HCT116 (cell line): Measurements from ENCODE around the gene TBR1. TPM values are rescaled to one million over a fixed set of nuclear protein-coding genes. Genes with fewer than 3 reads are reported as not detected.

ENCODE experiments used
- ATAC-seq: fragments of 200-7000 bp; cut with Tn5 transposase; 2 replicates; pipeline ENCODE4 v1.9.1; 2020; ENCODE audit warnings: mild to moderate bottlenecking, moderate library complexity
- BruUV-seq: library from RNA; stranded (reverse); fragments of 400-500 nt; replicated peaks from 2 replicates; lab custom pipeline; 2021; lab: Mats Ljungman, UMichigan
- CTCF ChIA-PET: fragments of 300-600 bp; sonication (Branson Sonifier 250); formaldehyde crosslinking; loops from one replicate; lab custom pipeline; 2021; ENCODE audit warnings: antibody characterized with exemption; lab: Charles Lee
- POLR2A ChIA-PET: fragments of 300-600, 350-600 bp; sonication (Branson Sonifier 250); formaldehyde crosslinking; loops from one replicate; lab custom pipeline; 2021; ENCODE audit warnings: antibody characterized with exemption; lab: Charles Lee
- RAD21 ChIA-PET, 2 experiments: fragments of 300-600 bp; sonication (Branson Sonifier 250); formaldehyde crosslinking; loops; one replicate each; lab custom pipeline; 2023; ENCODE audit warnings: low total read pairs in 2 of 2; ENCODE audit not compliant: uncharacterized antibody in 2 of 2, unreplicated experiment in 2 of 2, low non-redundant PET in 1 of 2; lab: Charles Lee
- DNase-seq: peaks from one replicate; pipeline ENCODE4 v3.0.0-alpha.2; 2010; ENCODE audit warnings: low read depth, low spot score
- H2AFZ ChIP-seq: fragments of 200-600 bp; shearing (Covaris generic), sonication (generic); 2 replicates; pipeline ENCODE4 v1.6.1; 2017; ENCODE audit warnings: low read depth, mixed run types, mixed read lengths, antibody characterized with exemption, low read length; ENCODE audit not compliant: poor library complexity, severe bottlenecking
- H3K27ac ChIP-seq: 2 replicates; pipeline ENCODE4 v1.5.1; 2012; ENCODE audit warnings: low read depth, low read length
- H3K27me3 ChIP-seq: fragments of 200-600 bp; sonication (generic); 2 replicates; pipeline ENCODE4 v1.6.1; 2016; ENCODE audit warnings: mixed run types, low read length, mixed read lengths; ENCODE audit not compliant: insufficient read depth
- H3K36me3 ChIP-seq, 2 experiments: fragments of 200-500 bp in 1 of 2; fragments of 200-600 bp in 1 of 2; sonication (Bioruptor generic) in 1 of 2; sonication (generic) in 1 of 2; 2 replicates each; pipeline versions ENCODE4 v1.5.1 to v1.6.1; 2014 to 2016; ENCODE audit warnings: low read length in 2 of 2, inconsistent platforms in 1 of 2, mixed read lengths in 1 of 2, mixed run types in 1 of 2; ENCODE audit not compliant: insufficient read depth in 2 of 2, control insufficient read depth in 1 of 2
- H3K4me1 ChIP-seq, 2 experiments: fragments of 200-600 bp in 1 of 2; sonication (generic) in 1 of 2; 2 replicates each; pipeline versions ENCODE4 v1.5.1 to v1.6.1; 2012 to 2017; ENCODE audit warnings: low read length in 2 of 2, inconsistent platforms in 1 of 2, mild to moderate bottlenecking in 1 of 2, mixed read lengths in 1 of 2, mixed run types in 1 of 2, moderate library complexity in 1 of 2; ENCODE audit not compliant: insufficient read depth in 2 of 2, control insufficient read depth in 1 of 2
- H3K4me2 ChIP-seq: fragments of 200-600 bp; sonication (generic); 2 replicates; pipeline ENCODE4 v1.6.1; 2017; ENCODE audit warnings: mixed run types, low read length, mixed read lengths
- H3K4me3 ChIP-seq, 2 experiments: fragments of 200-600 bp in 1 of 2; sonication (generic) in 1 of 2; replicated peaks in 1 of 2; 2 replicates each; pipeline ENCODE4 v1.5.1; 2011 to 2016; ENCODE audit warnings: low read length in 2 of 2, control low read depth in 1 of 2, low read depth in 1 of 2, mild to moderate bottlenecking in 1 of 2, mixed read lengths in 1 of 2, mixed run types in 1 of 2
- H3K79me2 ChIP-seq: fragments of 200-600 bp; sonication (generic); 2 replicates; pipeline ENCODE4 v1.6.1; 2017; ENCODE audit warnings: mild to moderate bottlenecking, mixed run types, low read length, moderate library complexity, mixed read lengths; ENCODE audit not compliant: insufficient read depth
- H3K9ac ChIP-seq: fragments of 200-600 bp; sonication (generic); 2 replicates; pipeline ENCODE4 v1.6.1; 2016; ENCODE audit warnings: low read length, mixed read lengths
- H3K9me2 ChIP-seq: fragments of 200-600 bp; sonication (generic), shearing (Covaris generic); 2 replicates; pipeline ENCODE4 v1.6.1; 2017; ENCODE audit warnings: mixed run types, mild to moderate bottlenecking, moderate library complexity; ENCODE audit not compliant: insufficient read depth
- H3K9me3 ChIP-seq, 2 experiments: fragments of 200-500 bp in 1 of 2; fragments of 200-600 bp in 1 of 2; sonication (Bioruptor generic) in 1 of 2; sonication (generic) in 1 of 2; 2 replicates each; pipeline ENCODE4 v1.6.1; 2014 to 2017; ENCODE audit warnings: low read length in 2 of 2, mixed read lengths in 2 of 2, inconsistent platforms in 1 of 2, low read depth in 1 of 2, mild to moderate bottlenecking in 1 of 2, mixed run types in 1 of 2, moderate library complexity in 1 of 2; ENCODE audit not compliant: control insufficient read depth in 1 of 2, insufficient read depth in 1 of 2
- H4K20me1 ChIP-seq: fragments of 200-600 bp; sonication (generic), shearing (Covaris generic); 2 replicates; pipeline ENCODE4 v1.6.1; 2017; ENCODE audit warnings: mixed run types, mild to moderate bottlenecking, moderate library complexity; ENCODE audit not compliant: insufficient read depth
- ATF3 ChIP-seq: IDR thresholded peaks from 2 replicates; pipeline ENCODE4 v1.6.1; 2012
- CBX3 ChIP-seq: IDR thresholded peaks from 2 replicates; pipeline ENCODE4 v1.6.1; 2012; ENCODE audit warnings: low read depth
- CEBPB ChIP-seq: IDR thresholded peaks from 2 replicates; pipeline ENCODE4 v1.6.1; 2012; ENCODE audit warnings: low read depth
- EGR1 ChIP-seq: IDR thresholded peaks from 2 replicates; pipeline ENCODE4 v1.6.1; 2012; ENCODE audit warnings: low read depth
- ELF1 ChIP-seq: IDR thresholded peaks from 2 replicates; pipeline ENCODE4 v1.6.1; 2012; ENCODE audit warnings: low read depth, borderline replicate concordance
- EZH2 ChIP-seq: fragments of 200-600 bp; sonication (generic); IDR thresholded peaks from 2 replicates; pipeline ENCODE4 v1.6.1; 2017; ENCODE audit warnings: antibody characterized with exemption, mixed run types
- EZH2phosphoT487 ChIP-seq: fragments of 200-600 bp; IDR thresholded peaks from 2 replicates; pipeline ENCODE4 v1.6.1; 2018; ENCODE audit warnings: antibody characterized with exemption, borderline replicate concordance
- FOSL1 ChIP-seq: IDR thresholded peaks from 2 replicates; pipeline ENCODE4 v1.6.1; 2012; ENCODE audit warnings: low read depth
- JUND ChIP-seq: IDR thresholded peaks from 2 replicates; pipeline ENCODE4 v1.6.1; 2012
- MAX ChIP-seq: IDR thresholded peaks from 2 replicates; pipeline ENCODE4 v1.6.1; 2012
- POLR2AphosphoS5 ChIP-seq: IDR thresholded peaks from 2 replicates; pipeline ENCODE4 v1.6.1; 2011; ENCODE audit warnings: mild to moderate bottlenecking, low read depth, low read length, moderate library complexity
- RAD21 ChIP-seq: IDR thresholded peaks from 2 replicates; pipeline ENCODE4 v1.6.1; 2012; ENCODE audit warnings: low read depth, mild to moderate bottlenecking
- REST ChIP-seq: IDR thresholded peaks from 2 replicates; pipeline ENCODE4 v1.6.1; 2012; ENCODE audit warnings: low read depth
- SIN3A ChIP-seq: IDR thresholded peaks from 2 replicates; pipeline ENCODE4 v1.6.1; 2012; ENCODE audit warnings: low read depth
- TCF7L2 ChIP-seq: IDR thresholded peaks from 2 replicates; pipeline ENCODE4 v1.7.0; 2011; ENCODE audit warnings: borderline replicate concordance, inconsistent platforms; ENCODE audit not compliant: insufficient read depth, insufficient read length; ENCODE audit errors: extremely low read depth
- YY1 ChIP-seq: IDR thresholded peaks from 2 replicates; pipeline ENCODE4 v1.6.1; 2011; ENCODE audit warnings: low read length, low read depth, moderate library complexity, mild to moderate bottlenecking; ENCODE audit not compliant: insufficient replicate concordance; ENCODE audit errors: extremely low read depth
- ZBTB33 ChIP-seq: IDR thresholded peaks from 2 replicates; pipeline ENCODE4 v1.6.1; 2011; ENCODE audit warnings: mild to moderate bottlenecking, low read length, moderate library complexity; ENCODE audit not compliant: insufficient replicate concordance; ENCODE audit errors: extremely low read depth
- ZFX ChIP-seq: fragments of 450-650 bp; IDR thresholded peaks from 2 replicates; pipeline ENCODE4 v1.6.1; 2017
- ZNF274 ChIP-seq: fragments of 200-500 bp; sonication (Bioruptor generic); IDR thresholded peaks from 2 replicates; pipeline ENCODE4 v1.6.1; 2014; ENCODE audit warnings: mild to moderate bottlenecking, low read depth, low read length, inconsistent platforms
- intact Hi-C: fragments of 100-400 bp; cut with micrococcal nuclease; formaldehyde crosslinking; loops from 2 replicates; pipeline ENCODE4 v1.10.0; 2022
- total RNA-seq: library from RNA; stranded (reverse); gene quantifications from one replicate; pipeline ENCODE4 v1.2.1, GENCODE V29; 2021; ENCODE audit not compliant: unreplicated experiment
- TF ChIP-seq, protein P1 (sequence below), 3 experiments: fragments of 200-600 bp in 1 of 3; sonication (generic) in 1 of 3; IDR thresholded peaks in 2 of 3; conservative IDR thresholded peaks in 1 of 3; 2 replicates each; pipeline ENCODE4 v1.5.1; 2012 to 2017; ENCODE audit warnings: low read depth in 2 of 3, low read length in 2 of 3, antibody characterized with exemption in 1 of 3, borderline replicate concordance in 1 of 3, control low read depth in 1 of 3, mild to moderate bottlenecking in 1 of 3, mixed read lengths in 1 of 3, mixed run types in 1 of 3, moderate library complexity in 1 of 3; ENCODE audit not compliant: insufficient read depth in 1 of 3

The TBR1 gene
- total RNA-seq, 1 experiment from 2014 or later: 0.17 TPM

DNA sequence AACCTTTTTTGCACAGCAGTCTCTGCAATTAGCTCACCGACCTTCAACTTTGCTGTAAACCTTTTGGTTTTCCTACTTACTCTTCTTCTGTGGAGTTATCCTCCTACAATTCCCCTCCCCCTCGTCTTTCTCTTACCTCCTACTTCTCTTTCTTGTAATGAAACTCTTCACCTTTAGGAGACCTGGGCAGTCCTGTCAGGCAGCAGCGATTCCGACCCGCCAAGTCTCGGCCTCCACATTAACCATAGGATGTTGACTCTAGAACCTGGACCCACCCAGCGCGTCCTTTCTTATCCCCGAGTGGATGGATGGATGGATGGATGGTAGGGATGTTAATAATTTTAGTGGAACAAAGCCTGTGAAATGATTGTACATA, 8.3 kb downstream of the TBR1 start:
- TF ChIP-seq CEBPB: no peak
- TF ChIP-seq SIN3A: no peak
- TF ChIP-seq ZBTB33: no peak
- TF ChIP-seq ATF3: no peak
- TF ChIP-seq MAX: no peak
- TF ChIP-seq JUND: no peak
- TF ChIP-seq ELF1: no peak
- no peak for TF ChIP-seq EGR1
- TF ChIP-seq POLR2AphosphoS5: no peak
- TF ChIP-seq YY1: no peak
- no peak for TF ChIP-seq RAD21
- TF ChIP-seq TCF7L2: no peak
- TF ChIP-seq, protein P1, sequence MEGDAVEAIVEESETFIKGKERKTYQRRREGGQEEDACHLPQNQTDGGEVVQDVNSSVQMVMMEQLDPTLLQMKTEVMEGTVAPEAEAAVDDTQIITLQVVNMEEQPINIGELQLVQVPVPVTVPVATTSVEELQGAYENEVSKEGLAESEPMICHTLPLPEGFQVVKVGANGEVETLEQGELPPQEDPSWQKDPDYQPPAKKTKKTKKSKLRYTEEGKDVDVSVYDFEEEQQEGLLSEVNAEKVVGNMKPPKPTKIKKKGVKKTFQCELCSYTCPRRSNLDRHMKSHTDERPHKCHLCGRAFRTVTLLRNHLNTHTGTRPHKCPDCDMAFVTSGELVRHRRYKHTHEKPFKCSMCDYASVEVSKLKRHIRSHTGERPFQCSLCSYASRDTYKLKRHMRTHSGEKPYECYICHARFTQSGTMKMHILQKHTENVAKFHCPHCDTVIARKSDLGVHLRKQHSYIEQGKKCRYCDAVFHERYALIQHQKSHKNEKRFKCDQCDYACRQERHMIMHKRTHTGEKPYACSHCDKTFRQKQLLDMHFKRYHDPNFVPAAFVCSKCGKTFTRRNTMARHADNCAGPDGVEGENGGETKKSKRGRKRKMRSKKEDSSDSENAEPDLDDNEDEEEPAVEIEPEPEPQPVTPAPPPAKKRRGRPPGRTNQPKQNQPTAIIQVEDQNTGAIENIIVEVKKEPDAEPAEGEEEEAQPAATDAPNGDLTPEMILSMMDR (IDR thresholded peaks at IDR 0.05 in 2 of 3, conservative IDR thresholded peaks at IDR 0.05 in 1 of 3; ENCODE audit: borderline replicate concordance in 1 of 3, insufficient read depth in 1 of 3, low read depth in 2 of 3, low read length in 2 of 3): no peak
- TF ChIP-seq CBX3: no peak
- TF ChIP-seq EZH2: no peak
- TF ChIP-seq ZFX: no peak
- TF ChIP-seq ZNF274: no peak
- no peak for TF ChIP-seq EZH2phosphoT487
- TF ChIP-seq FOSL1: no peak
- TF ChIP-seq REST: no peak
- no peaks in the 10 kb centered on the region for H3K36me3 ChIP-seq
- no peak overlapping the region for H3K4me2 ChIP-seq

More for the DNA sequence above, 8.3 kb downstream of the TBR1 start:
- Histone ChIP-seq H3K9me3 (no peaks in the 10 kb centered on the region), H3K4me1 (no peaks in the 10 kb centered on the region), H3K27me3 (no peaks in the 10 kb centered on the region), H4K20me1 (no peaks in the 10 kb centered on the region), H3K4me3 (no peak overlapping the region), H3K79me2 (no peaks in the 10 kb centered on the region), H3K9ac (no peak overlapping the region), H2AFZ (no peak overlapping the region), H3K27ac (no peak overlapping the region), H3K9me2 (no peaks in the 10 kb centered on the region)
- BruUV-seq: no TSS peak
- DNase-seq (no peak), ATAC-seq (no peak)
- intact Hi-C loops: no loop called here
- ChIA-PET CTCF (no interaction called here), POLR2A (no interaction called here), RAD21 (no interaction called here)
